Esophagus muscularis mucosa (tissue), 4 donors: ENCODE results near the gene VMP1. TPM values are rescaled to one million over a fixed set of nuclear protein-coding genes. Genes with fewer than 3 reads are reported as not detected.

Experiments used
- DNase-seq: peaks from one replicate; pipeline ENCODE4 v3.0.0-alpha.2; 2017; ENCODE audit errors: extremely low spot score
- H3K27ac ChIP-seq, 4 donors: fragments of 200-600 bp; sonication (generic); replicated peaks in 1 of 4; 1 replicate in 3 of 4; 2 replicates in 1 of 4; pipeline ENCODE4 v1.5.1; 2016 to 2019; ENCODE audit warnings: mild to moderate bottlenecking in 1 of 4
- H3K27me3 ChIP-seq, 4 donors: fragments of 200-600 bp; sonication (generic); one replicate each; pipeline versions ENCODE4 v1.5.1 to v1.6.0; 2016 to 2019
- H3K36me3 ChIP-seq, 4 donors: fragments of 200-600 bp; sonication (generic); one replicate each; pipeline ENCODE4 v1.5.1; 2016 to 2019
- H3K4me1 ChIP-seq, 4 donors: fragments of 200-600 bp; sonication (generic); one replicate each; pipeline ENCODE4 v1.5.1; 2016 to 2019
- H3K4me3 ChIP-seq, 4 donors: fragments of 200-600 bp; sonication (generic); 1 replicate in 2 of 4; 2 replicates in 2 of 4; pipeline ENCODE4 v1.5.1; 2016 to 2019; ENCODE audit warnings: mild to moderate bottlenecking in 4 of 4, moderate library complexity in 1 of 4
- H3K9me3 ChIP-seq, 4 donors: fragments of 200-600 bp; sonication (generic); 1 replicate in 3 of 4; 2 replicates in 1 of 4; pipeline ENCODE4 v1.5.1; 2016 to 2019
- CTCF ChIP-seq, 3 experiments: fragments of 200-600 bp in 2 of 3; fragments of 450-650 bp in 1 of 3; sonication (generic) in 2 of 3; IDR thresholded peaks; one replicate each; pipeline ENCODE4 v1.5.1; 2017 to 2019; ENCODE audit warnings: antibody characterized with exemption in 3 of 3, mild to moderate bottlenecking in 2 of 3, moderate library complexity in 1 of 3
- EP300 ChIP-seq: sonication (generic); formaldehyde crosslinking; IDR thresholded peaks from one replicate; pipeline ENCODE4 v1.6.1; 2017; ENCODE audit warnings: antibody characterized with exemption
- POLR2A ChIP-seq: fragments of 450-650 bp; IDR thresholded peaks from one replicate; pipeline ENCODE4 v1.6.1; 2017; ENCODE audit warnings: antibody characterized with exemption, moderate library complexity, mild to moderate bottlenecking, low read depth
- POLR2AphosphoS5 ChIP-seq, 2 donors: sonication (generic); formaldehyde crosslinking; IDR thresholded peaks; one replicate each; pipeline ENCODE4 v1.6.1; 2017; ENCODE audit warnings: antibody characterized with exemption in 2 of 2
- WGBS: methylation state at CpG from one replicate; pipeline ENCODE4 v1.1.5; 2018; 5-methylcytosine and 5-hydroxymethylcytosine counted together
- intact Hi-C: fragments of 100-400 bp; cut with DNase I; formaldehyde crosslinking; loops from one replicate; pipeline ENCODE4 v1.15.1; 2023
- total RNA-seq, 4 donors: library from RNA; depleted of rRNA; stranded (reverse); fragments of >200 nt; gene quantifications; one replicate each; pipeline versions ENCODE4 v1.1.0 to v1.2.1, GENCODE V29; 2016

The VMP1 gene
- total RNA-seq, 4 donors from 2014 or later = 47.3 to 137 (median 59.6) TPM

GRCh38 chr17:59767176-59767575, 59.7 kb downstream of the VMP1 start:
- TF ChIP-seq POLR2A (no peak), CTCF (IDR thresholded peaks at IDR 0.05) (no peak), EP300 (no peak), POLR2AphosphoS5 (IDR thresholded peaks at IDR 0.05) (no peak)
- Histone ChIP-seq H3K9me3 (no peaks in the 10 kb centered on the region), H3K27ac (peak overlapping the region in 2 of 4 donors; percentile 15 to 25), H3K4me3 (no peak overlapping the region), H3K36me3 (peaks cover 0 to 32% (median 12%) of the 10 kb centered on the region in 4 donors), H3K4me1 (peaks cover under 1 to 22% (median 12%) of the 10 kb centered on the region in 4 donors), H3K27me3 (no peaks in the 10 kb centered on the region)
- no peak for DNase-seq
- intact Hi-C loops = no loop called here

- Histone ChIP-seq H3K27ac (peak overlapping the region in 1 of 4 donors; percentile 28), H3K4me1 (peaks cover 0 to 15% (median 9%) of the 10 kb centered on the region in 4 donors), H3K4me3 (no peak overlapping the region), H3K27me3 (no peaks in the 10 kb centered on the region), H3K9me3 (no peaks in the 10 kb centered on the region), H3K36me3 (peaks cover 0 to 47% (median 26%) of the 10 kb centered on the region in 4 donors)
- WGBS = 38% methylated on average over 1 of the region's 1 CpG
- intact Hi-C loops = no loop called here
- TF ChIP-seq EP300 (no peak), POLR2A (no peak), POLR2AphosphoS5 (IDR thresholded peaks at IDR 0.05) (no peak), CTCF (IDR thresholded peaks at IDR 0.05) (no peak)
- no peak for DNase-seq
These were observed 62.4 kb downstream of the VMP1 start for GRCh38 chr17:59769887-59770286.

GRCh38 chr17:59771093-59771492, 63.6 kb downstream of the VMP1 start:
- no peak overlapping the region for H3K27ac ChIP-seq

GRCh38 chr17:59775786-59776350, 68.4 kb downstream of the VMP1 start:
- Histone ChIP-seq H3K27me3 (no peaks in the 10 kb centered on the region), H3K4me1 (peaks cover 0 to 5% (median 0%) of the 10 kb centered on the region in 4 donors), H3K36me3 (peaks cover 0 to 50% (median 37%) of the 10 kb centered on the region in 4 donors), H3K27ac (no peak overlapping the region), H3K9me3 (no peaks in the 10 kb centered on the region), H3K4me3 (no peak overlapping the region)
- TF ChIP-seq POLR2A = no peak
- TF ChIP-seq CTCF (IDR thresholded peaks at IDR 0.05) = no peak
- no peak for TF ChIP-seq EP300
- no peak for TF ChIP-seq POLR2AphosphoS5 (IDR thresholded peaks at IDR 0.05)
- DNase-seq = no peak
- WGBS = 87% methylated on average over 2 of the region's 2 CpGs
- intact Hi-C loops = no loop called here

More at GRCh38 chr17:59771093-59771492, 63.6 kb downstream of the VMP1 start:
- H3K27me3 ChIP-seq = no peaks in the 10 kb centered on the region
- TF ChIP-seq EP300 (no peak), POLR2A (no peak), POLR2AphosphoS5 (IDR thresholded peaks at IDR 0.05) (no peak), CTCF (IDR thresholded peaks at IDR 0.05) (no peak)
- DNase-seq = no peak
- intact Hi-C loops = no loop called here
- no peak overlapping the region for H3K4me3 ChIP-seq
- peaks cover 0 to 15% (median 9%) of the 10 kb centered on the region in 4 donors for H3K4me1 ChIP-seq
- H3K36me3 ChIP-seq = peaks cover 0 to 50% (median 29%) of the 10 kb centered on the region in 4 donors
- H3K9me3 ChIP-seq = no peaks in the 10 kb centered on the region
- WGBS = 98% methylated on average over 2 of the region's 2 CpGs

DNA sequence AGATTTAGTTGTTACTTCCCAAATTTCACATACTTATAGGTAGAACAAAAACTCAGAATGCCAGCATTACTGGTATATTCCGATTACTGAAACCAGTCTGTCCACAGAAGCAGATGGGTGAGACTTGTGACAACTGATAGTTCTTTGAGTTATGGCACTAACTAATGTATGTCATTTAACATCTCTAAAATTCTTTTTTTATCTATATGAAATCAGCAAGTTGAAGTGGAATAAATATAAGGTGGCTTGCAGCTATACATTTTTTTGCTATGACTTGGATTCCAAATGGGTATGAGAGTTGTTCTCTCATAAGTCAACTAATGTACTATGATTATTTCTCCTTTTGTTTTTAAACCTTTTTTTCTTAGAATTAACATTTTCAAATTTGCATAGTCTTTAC, 69.1 kb downstream of the VMP1 start:
- Histone ChIP-seq H3K27me3 (no peaks in the 10 kb centered on the region), H3K4me1 (peaks cover 0 to 5% (median 0%) of the 10 kb centered on the region in 4 donors), H3K4me3 (no peak overlapping the region), H3K27ac (no peak overlapping the region), H3K9me3 (no peaks in the 10 kb centered on the region), H3K36me3 (peaks cover 0 to 50% (median 37%) of the 10 kb centered on the region in 4 donors)
- TF ChIP-seq POLR2AphosphoS5 (IDR thresholded peaks at IDR 0.05) (no peak), EP300 (no peak), POLR2A (no peak)
- WGBS = 96% methylated on average over 1 of the region's 1 CpG
- no peak for DNase-seq
- intact Hi-C loops = no loop called here
